Measurements from ENCODE around the gene CXCL12.

The CXCL12 gene

DNA sequence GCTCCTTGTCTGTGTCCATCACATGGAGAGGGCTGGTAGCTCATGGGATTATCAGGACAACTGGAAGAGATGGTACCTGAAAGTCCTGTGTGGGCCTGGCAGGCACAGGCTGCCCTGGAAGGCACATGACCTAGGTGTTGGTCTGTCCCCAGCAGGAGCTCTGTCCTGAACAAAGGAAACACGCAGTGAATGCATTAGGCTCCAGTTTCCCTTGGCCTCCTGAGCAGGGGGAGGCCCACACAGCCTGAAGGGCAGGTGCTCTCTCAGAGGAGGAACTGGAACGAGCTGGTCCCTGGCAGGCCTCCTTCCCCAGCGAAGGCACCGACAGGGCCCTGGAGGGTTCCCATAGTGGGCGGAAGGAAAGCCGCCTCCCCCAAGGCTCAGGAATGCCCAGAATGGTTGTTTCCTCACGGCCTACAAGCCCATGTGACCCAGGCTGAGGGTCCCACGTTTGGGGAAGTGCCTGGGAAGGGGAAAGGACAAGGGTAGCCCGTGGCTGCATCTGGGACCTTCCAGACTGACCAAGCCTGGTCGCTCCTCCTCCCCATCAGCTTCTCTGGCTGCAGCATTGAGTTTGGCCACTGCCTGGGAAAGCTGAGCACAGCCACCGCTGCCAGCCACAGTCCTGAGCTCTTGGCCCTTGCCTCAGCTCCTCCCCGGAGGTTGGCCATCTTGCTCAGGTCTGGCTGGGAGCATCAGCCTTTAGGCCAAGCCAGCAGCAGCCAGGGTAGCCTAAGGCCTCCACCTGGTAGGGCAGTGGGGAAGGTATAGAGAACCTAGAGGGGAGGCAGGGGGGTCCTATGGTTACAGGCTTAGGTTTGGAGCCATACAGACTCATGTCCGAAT, 21.8 kb downstream of the CXCL12 start:
- no peak for DNase-seq

- no peak for DNase-seq
These were observed 23.8 kb downstream of the CXCL12 start for GRCh38 chr10:44361109-44361508.

GRCh38 chr10:44358080-44358771, 26.7 kb downstream of the CXCL12 start:
- DNase-seq = no peak

GRCh38 chr10:44357023-44357540, 27.8 kb downstream of the CXCL12 start:
- DNase-seq = no peak

GRCh38 chr10:44356139-44357022, 28.5 kb downstream of the CXCL12 start:
- DNase-seq = no peak

GRCh38 chr10:44355630-44356029, 29.3 kb downstream of the CXCL12 start:
- no peak for DNase-seq

DNA sequence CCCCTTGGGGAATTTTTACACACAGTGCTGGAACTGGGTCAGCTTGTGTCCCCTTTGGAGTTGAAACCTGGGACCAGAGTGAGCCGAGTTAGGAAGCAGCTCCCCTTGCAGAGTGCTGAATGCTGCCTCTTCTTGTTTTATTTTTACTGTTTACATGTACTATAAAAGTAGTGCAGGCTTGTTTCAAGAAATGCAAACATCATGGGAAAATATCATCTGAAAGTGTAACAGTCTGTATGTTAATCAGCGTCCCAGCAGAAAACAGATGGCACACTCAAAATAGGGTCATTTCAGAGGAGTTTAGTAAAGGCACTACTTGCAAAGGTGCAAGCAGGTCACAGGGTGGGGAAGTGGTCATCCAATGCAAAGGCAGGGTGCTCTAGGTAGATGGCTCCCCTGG, 30.1 kb downstream of the CXCL12 start:
- DNase-seq = no peak

DNA sequence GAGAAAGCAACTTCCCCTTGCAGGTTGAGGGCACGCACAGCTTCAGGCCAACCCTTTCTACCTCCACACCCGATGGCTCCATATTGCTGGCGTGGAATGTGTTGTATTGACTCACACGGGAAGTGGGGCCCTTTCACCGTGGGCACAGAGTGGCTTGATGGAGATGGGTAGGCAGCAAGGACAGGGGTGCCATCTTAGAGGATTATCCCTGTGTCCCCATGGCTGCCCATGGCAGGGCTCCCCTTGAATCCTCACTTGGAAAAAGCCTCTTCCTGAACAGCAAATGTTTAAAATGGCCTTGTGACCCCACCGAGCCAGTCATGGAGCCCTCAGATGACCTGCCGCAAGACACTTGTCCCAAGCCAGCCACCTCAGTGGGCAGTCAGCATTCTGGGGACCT, 31.2 kb downstream of the CXCL12 start:
- DNase-seq = no peak

GRCh38 chr10:44353128-44353390, 31.8 kb downstream of the CXCL12 start:
- no peak for DNase-seq

- peak; percentile 46 for DNase-seq
These were observed 32.4 kb downstream of the CXCL12 start for GRCh38 chr10:44352316-44353127.

DNA sequence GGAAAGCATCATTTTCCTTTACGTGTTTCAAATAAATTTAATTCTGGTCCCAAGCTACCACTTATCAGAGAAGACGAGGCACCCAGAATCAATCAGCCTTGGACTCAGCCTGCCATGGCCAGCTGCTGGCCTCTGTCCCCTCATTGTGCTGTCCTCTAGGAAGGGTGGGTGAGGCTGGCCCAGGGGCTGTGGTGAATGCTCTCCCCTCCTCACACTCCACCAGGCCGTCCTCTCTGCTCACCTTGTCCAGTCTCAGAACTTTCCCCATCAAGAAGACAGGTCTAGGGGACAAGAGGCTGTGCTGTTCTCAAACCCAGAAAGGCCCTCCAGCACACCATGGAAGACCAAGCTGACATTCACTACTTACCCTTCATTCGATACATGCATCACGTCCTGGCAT, 36.4 kb downstream of the CXCL12 start:
- DNase-seq = no peak

DNA sequence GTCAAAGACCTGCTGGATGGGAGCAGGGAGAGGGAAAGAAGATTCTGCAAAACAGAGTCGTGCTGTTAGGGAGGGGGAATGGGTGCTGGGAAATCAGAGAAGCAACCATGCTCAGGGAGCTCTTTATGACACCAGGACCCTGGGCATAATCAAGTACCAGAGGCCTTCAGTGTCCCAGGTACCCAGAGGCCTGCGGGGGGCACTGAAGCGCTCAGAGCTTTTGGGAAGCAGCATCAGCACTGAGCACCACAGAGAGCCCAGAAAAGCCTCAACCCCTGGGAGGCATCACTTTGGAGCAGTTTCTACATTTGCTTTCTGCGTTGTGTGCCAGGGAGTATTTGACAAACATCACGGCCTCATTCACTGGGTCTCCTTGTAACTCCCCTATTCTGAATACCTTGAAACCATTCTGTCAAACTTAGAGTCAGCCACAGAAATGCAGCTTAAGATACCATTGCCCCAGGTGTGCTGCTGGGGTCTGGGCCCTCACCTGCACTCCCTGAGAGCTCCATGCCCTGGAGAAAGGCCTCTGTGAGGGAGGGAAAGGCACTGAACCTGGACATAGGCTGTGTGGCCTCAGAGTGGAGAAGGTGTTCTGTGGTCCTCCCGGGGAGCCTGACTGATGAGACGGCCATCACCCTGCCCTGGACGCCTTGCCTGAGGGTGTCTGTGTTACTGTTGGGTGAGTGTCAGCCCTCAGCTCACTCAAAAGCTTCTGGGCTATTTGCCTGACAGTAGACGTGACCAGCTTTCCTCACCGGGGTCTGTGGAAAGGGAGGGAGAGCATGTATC, 37.1 kb downstream of the CXCL12 start:
- no peak for DNase-seq

DNA sequence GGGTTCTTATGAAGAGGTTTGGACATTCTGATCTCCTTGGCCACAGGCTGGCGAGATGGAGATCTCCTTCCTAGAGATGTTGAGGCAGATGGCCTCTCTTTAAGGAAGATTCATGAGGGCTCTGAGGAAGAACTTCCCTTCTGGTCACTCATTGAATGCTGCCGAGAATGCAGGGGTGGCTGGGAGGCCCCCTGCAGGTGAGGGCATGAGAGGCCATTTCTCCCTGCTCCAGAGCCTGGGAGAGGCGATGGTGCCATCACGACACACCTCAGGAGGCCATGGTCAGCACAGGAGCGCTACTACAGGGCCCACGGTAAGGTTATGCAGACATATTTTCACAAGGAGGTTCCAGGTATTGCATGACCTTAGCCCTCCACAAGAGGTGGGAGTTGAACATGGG, 40.2 kb downstream of the CXCL12 start:
- DNase-seq = no peak

DNA sequence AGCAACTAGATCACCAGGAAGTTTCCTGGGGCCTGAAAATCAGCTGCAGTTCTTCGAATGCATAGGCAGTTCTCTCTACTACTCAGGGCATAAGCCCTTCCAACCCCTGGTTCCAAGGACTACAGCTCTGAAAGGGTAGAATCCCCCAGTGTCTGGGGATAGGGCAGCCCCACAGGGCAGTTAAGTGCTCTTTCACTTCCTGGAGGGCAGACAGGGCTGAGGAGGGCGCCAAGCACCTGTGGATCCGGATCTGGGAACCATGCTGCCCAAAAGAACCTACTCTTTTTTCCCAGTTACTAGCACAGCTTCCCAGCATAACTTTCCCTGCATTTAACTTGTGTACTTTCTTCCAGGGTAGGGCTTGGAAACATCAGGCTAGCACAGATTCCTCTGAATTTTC, 41.1 kb downstream of the CXCL12 start:
- no peak for DNase-seq

DNA sequence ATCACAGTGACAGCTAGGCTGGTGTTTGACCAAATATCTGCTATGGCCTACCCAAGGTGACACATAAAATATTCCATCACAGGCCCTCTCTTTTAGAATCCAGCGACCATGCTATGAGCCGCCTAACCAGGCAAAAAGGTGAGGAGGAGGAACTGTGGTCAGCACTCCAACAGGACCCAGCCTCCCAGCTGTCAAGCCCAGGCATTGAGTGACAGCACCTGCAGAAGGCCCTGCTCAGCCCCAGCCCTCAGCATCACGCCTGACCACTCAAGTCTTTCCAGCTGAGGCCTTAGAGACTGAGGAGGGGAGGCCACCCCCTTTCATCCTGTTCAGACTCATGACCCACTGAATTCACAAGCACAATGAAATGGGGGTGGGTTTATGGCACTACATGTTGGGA, 43.0 kb downstream of the CXCL12 start:
- no peak for DNase-seq

DNA sequence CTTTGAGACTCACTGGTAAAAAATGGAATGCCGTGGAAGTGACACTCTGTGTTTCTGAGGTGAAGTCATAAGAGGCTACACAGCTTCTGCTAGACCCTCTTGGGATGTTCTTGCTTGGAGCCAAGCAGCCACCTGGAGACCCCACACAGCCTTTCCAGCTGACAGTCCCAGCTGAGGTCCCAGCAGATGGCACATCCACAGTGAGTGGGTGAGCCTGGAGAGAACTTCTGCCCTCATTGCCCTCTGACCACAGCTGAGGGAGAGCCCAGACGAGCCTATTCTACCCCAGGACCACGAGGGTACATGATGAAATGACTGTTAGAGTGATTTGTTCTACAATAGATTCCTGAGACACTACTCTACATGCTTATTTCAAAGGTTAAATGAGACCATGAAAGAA, 44.3 kb downstream of the CXCL12 start:
- DNase-seq = no peak

DNA sequence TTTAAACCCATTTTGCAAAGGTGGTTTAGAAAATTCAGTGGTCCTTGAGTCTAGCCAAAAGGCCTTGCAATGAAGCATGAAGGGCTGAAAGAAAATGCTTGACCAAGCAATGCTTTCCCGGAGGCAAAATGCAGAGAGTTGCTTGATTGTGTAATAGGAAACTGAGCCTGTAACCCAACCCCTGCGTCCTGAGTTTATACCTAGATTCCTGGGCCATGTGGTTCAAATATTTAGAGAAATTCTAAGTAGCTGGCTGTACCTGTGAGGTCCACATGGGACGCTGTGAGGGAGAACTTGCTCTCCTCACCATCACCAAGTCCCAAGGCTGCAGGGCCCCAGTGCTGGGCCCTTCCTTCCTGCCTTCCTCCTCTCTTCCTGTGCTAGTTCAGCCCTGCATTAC, 45.7 kb downstream of the CXCL12 start:
- no peak for DNase-seq

- DNase-seq = no peak
These were observed 47.8 kb downstream of the CXCL12 start for GRCh38 chr10:44337081-44337480.

DNA sequence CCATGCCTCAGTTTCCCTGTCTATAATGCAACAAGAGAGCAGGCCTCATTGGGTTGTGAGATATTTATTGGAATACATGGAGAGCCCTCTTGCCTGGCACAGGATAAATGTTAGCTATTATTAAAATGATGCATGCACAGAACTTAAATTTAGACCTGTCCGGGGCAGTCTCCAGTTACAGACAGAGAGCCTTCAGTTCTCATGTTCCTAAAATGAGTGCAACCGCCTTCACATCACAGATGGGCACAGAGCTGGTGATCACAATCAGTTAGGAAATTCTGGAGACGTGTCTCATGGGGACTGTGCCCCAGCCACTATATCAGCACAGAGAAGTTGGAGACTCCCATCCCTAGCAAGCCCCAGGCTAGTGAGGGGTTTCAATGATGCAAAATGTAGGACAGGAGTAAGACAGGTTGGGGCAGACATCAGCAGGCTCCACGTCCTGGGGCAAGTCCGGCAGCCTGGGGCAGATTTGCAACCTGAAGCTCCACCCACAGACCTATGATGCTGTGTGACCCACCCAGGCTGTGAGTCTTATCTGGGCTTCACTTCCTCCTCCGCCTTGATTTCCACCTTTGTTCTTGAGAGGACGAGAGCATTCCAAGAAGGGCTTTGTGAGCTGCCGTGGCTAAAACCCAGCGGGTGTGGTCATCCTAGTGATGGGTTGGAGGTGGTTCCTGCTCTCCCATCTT, 49.4 kb downstream of the CXCL12 start:
- no peak for DNase-seq

DNA sequence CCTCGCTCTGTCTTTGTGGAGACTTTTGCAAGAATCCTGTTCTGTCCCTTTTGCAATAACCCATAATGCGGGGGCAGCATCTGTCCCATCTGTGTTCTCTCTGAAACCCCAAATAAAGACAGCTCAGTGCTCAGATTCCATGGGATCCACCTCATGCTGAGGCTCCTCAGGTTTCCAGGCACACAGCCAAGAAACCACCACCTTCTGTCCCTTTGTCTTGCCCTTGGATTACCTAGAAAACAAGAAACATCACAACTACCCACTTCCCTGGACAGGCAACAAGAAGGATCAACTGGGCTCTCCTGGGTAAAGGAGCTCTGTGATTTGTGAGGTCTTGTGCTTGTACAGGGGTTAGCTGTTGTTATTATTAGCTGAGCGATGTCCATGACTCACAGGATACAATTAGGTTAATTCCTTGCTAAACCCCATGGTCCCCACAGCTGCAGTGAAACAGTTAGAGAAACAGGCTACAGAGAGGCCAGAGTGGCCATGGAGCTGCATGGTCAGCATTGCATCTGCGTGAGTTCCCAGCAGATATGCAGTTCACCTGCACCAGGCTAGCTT, 50.2 kb downstream of the CXCL12 start:
- DNase-seq = peak; percentile 74

GRCh38 chr10:44334091-44334490, 50.8 kb downstream of the CXCL12 start:
- no peak for DNase-seq
